MV-4-11 (cell line): ENCODE data around the gene SMG1.

Source experiments
- DNase-seq: peaks from one replicate; lab custom pipeline; 2025; lab: John Stamatoyannopoulos, UW

SMG1 gene

DNA sequence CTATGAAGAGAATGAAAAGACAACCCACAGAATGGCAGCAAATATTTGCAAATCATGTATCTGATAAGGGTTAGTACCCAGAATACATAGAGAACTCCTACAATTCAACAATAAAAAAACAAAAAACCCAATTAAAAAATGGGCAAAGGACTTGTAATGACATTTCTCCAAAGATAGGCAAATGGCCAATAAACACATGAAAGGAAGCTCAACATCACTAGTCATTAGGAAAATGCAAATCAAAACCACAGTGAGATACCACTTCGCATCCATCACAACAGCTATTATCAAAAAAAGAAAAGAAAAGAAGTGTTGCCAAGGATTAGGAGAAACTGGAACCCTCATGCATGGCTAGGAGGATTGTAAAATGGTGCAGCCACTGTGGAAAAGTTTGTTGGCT lies 79.8 kb downstream of the SMG1 start:
- no peak for DNase-seq

DNA sequence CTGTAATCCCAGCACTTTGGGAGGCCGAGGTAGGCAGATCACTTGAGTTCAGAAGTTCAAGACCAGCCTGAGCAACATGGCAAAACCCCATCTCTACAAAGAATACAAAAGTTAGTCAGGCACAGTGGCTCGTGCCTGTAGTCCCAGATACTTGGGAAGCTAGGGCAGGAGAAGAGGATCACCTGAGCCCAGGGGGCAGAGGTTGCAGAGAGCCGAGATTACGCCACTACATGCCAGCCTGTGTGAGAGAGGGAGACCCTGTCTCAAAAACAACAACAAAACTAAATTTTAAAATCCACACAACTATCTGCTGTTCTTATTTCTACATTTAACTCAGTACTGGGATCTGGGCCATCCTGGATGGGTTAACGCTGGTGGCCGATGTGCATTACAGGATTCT lies 83.6 kb downstream of the SMG1 start:
- no peak for DNase-seq

GRCh38 chr16:18841833-18842525 lies 84.2 kb downstream of the SMG1 start:
- DNase-seq: no peak

GRCh38 chr16:18839555-18839954 lies 86.7 kb downstream of the SMG1 start:
- DNase-seq: no peak

GRCh38 chr16:18836702-18837101 lies 89.5 kb downstream of the SMG1 start:
- DNase-seq: no peak

- peak; percentile 35 for DNase-seq
These were observed 91.3 kb downstream of the SMG1 start for GRCh38 chr16:18834864-18835263.

DNA sequence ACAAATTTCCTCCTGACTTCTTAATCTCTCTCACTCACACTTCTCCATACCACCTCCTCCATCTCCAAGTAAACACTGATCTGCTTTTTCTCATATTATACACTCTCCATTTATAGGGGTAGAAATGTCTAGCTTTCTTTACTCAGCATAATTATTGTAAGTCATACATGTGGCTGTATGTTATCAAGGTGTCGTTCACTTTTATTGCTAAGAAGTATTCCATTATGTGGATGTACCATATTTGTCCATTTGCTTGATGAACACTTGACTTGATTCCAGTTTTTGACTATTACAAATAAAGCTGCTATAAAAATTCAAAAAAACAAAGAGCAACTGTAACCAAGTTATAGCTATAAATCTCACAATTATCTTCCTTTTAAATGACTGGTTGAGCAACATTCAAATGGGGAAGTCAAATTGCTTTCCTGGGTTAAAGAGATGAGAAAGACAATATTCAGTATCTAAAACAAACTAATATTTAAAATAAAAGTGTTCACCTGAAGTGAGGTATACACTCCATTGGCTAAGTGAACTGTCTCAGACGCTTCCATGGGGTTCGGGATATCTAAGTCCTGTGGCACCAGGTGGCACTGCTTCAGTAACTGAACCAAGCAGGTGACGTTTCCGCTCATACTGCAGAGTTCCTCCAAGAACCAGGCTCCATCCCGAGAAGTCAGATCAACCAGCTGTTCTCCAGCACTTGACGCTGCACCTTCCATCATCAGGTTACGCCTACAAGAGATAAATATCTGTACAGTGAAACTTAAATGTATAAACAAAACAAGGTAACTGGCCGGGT lies 92.3 kb downstream of the SMG1 start:
- peak; percentile 8 for DNase-seq

- DNase-seq: no peak
These were observed 93.6 kb downstream of the SMG1 start for GRCh38 chr16:18832613-18833012.

- DNase-seq: no peak
These were observed 94.2 kb downstream of the SMG1 start for GRCh38 chr16:18832006-18832405.

- peak; percentile 76 for DNase-seq
These were observed 97.0 kb downstream of the SMG1 start for GRCh38 chr16:18829251-18829650.

GRCh38 chr16:18827890-18828289 lies 98.3 kb downstream of the SMG1 start:
- DNase-seq: no peak

DNA sequence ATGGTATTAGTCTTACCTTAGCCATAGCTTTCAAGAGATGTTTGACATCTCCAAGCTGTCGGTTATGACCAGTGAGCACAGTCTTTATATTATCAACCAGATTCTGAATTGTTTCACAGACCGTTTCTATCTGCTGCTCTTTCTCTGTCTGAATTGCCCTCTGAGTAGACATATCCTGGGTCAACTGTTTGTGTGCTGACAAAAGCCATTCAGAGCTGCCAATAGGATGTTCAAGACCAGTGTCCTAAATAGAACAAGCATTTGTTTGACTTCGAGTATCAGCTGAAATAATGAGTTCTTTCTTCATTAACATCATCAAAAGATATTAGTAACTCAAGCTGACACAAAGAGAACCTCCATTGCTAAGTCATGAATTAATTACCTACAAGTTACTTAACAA lies 109.9 kb downstream of the SMG1 start:
- DNase-seq: no peak

GRCh38 chr16:18811925-18812324 lies 114.3 kb downstream of the SMG1 start:
- DNase-seq: no peak

DNA sequence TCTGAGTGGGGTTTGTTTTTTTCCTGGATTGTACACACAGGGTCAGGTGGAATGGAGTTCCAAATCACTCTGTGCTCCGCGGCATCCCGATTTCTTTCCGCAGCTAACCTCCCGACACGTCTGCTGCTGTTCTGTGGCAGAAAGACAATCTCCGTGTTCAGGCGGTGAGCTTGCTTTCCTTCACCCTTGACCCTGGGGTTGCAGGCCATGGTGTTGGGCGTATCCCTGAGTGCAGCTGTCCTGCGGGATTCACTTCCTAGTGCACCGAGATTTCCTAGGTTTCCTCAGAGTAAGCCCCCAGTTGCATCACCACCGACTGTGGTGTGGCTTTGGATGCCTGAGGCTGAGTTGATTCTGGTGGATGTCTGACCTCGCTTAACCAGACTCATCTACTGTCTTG lies 117.0 kb downstream of the SMG1 start:
- DNase-seq: no peak

DNA sequence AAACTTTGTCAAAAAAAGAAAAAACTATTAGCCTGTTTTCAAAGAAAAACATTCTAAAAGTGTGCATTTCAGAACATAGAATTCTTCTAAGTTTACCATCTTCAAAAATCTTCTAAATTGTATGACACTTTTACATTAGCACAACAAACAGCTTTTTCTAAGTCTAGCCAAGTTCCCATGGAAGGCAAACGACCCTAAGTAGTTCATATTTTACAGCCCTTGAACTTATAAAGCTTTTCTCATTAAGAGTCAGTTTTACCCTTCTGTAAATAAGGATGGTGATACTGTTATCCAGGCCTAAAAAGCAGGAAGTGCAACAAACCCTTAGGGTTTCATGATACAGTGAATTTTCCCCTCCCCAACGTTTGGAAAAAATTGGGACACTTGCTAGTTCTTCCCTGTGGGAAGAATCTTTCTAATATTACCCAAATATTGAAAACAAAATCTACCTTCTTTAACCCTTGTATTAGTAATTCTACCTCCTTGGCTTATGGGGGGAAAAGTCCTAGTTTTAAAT lies 120.9 kb downstream of the SMG1 start:
- no peak for DNase-seq

DNA sequence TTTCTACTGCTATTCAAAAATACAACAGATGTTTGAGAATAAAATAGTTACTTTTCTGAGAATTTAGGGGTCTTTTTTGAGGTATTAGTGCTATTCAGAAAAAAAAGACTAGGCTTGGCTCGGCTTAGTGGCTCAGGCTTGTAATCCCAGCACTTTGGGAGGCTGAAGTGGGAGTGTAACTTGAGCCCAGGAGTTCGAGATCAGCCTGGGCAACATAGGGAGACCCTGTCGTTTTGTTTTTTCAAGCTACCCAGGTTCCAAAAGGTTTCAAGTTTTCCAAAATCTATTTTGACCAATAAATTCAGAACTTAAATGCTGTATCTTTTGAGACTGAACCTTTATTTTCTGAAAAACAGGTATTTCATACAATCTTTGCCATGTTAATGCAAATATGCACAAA lies 121.7 kb downstream of the SMG1 start:
- no peak for DNase-seq

DNA sequence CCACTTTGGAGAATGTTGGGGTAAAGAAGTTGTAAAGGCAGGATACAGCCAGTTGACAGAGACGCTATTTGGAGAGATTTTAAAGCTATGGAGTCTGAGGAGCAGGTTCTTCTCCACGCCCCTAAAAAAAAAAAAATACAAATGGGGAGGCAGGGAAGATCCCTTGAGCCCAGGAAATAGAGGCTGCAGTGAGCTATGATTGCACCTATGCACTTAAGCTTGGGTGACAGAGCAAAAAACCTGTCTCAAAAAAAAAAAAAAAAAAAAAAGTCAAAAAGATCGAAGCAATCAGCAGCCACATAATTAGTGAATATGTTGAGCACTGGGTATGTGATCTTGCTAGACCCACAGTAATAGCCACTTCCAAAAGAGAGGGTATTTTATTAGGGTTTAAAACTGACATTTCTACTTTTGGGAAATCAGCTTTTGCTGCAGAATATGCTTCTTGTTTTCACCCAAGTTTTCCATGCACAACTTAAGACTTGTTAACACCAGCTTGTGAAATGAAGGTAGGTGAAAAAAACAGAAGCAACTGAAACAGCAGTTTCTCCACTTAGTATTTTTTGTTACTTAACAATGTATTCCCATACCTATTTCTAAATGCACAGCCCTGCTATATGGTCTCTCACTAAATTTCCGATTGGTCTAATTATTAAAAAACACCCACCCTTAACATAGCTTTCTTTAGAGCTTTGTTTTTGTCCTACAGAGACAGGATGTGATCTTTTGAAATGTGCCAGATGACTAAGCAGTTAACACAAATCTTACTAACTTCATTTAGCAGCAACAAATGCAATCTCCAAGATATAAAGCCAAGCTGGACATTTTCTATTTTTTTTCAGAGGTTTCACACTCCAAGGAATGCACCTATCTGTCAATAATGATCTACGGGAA lies 122.4 kb downstream of the SMG1 start:
- DNase-seq: peak; percentile 42

DNA sequence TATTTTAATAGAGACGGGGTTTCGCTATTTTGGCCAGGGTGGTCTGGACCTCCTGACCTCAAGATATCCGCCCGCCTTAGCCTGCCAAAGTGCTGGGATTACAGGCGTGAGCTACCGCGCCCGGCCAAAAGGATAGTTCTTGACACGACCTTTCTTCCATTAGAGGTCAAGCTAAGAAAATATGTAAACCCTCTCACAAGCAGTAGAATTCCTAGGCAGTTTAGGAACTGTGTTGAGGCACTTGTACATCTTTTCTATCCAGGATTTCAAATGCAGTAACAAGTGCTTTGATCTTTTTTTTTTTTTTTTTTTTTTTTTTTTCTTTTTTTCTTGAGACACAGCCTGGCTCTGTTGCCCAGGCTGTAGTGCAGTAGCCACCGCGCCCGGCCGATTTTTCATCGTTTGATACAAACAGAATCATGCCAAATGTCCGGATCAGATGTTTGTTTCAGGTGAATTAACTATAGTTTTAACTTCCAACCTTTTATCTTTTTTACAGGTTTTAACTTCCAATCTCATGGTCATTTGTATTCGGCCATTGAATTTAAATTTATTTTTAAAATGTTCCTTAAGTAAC lies 123.4 kb downstream of the SMG1 start:
- no peak for DNase-seq

DNA sequence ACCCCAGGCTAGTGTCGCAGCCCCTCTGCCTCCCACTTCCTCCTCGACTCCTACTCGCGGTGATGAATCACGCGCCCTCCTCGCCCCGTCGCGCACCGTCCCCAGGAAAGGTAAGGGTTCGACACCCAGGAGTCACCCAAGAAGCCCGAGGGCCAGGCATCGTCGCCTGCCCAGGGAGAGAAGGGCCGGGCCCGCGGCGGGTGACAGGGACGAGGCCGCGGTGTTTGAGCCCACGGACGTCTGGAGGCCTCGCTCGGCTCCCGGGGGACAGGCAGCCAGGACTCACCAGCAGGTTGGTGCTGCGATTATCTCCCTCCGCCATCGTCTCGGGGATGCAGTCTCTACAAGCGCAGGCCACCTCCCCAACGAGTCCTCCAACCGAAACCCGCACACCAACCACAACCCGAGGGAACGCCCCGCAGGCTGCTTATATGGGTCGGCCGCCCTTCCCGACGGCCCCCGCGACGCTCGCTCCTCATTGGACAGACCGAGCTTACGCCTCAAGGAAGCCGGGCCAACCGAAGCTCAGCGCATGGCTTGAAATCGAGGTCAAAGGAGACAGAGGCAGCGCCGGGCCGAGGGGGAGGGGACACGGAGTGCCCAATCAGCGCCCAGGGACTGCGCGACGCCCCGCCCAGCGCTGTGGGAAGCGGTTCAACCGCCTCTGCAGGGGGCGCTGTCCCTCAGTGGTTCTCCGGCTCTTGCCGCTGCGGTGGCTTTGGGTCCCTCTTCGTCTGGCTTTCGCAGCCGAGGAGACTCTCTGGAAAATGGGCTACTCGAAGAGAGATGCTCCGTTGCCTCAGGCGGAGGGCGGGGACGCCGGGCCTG lies 124.8 kb downstream of the SMG1 start, which contains the start of gene ARL6IP1:
Gene ARL6IP1, minus strand, starts transcription at position 405 of the 828 bp plus-strand sequence. Its CDS starts 83 bp downstream, at position 322.
- DNase-seq: peak; percentile 100

DNA sequence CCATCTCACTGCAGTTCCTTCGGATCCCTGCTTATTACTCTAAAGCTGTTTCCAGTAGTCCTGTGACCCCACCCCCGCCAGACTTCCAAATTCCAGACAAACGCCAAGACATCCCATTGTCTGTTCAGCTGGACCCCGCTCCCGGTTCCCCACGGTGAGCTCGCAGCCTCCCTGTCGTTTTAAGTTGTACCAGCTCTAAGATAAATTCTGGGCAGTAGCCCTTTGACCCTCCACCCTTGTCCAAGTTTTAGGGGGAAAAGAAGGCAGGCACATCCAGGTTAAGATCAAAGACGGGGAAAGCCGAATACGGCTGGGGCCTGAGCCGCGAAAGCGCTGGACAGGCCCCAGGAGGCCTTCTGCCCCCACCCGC lies 125.4 kb downstream of the SMG1 start:
- no peak for DNase-seq

- no peak for DNase-seq
These were observed 125.9 kb downstream of the SMG1 start for GRCh38 chr16:18800293-18800692.
